Smooth muscle cell (in vitro differentiated cells): Measurements from ENCODE around the gene CDK5. TPM values are rescaled to one million over a fixed set of nuclear protein-coding genes. Genes with fewer than 3 reads are reported as not detected.

Experiments used
- DNase-seq: peaks from one replicate; lab custom pipeline; 2025; ENCODE audit not compliant: unreplicated experiment; lab: John Stamatoyannopoulos, UW
- H2AFZ ChIP-seq: fragments of 200-600 bp; sonication (generic); 2 replicates; pipeline ENCODE4 v1.6.0; 2016; ENCODE audit warnings: antibody characterized with exemption, low read depth, mild to moderate bottlenecking
- H3F3A ChIP-seq: fragments of 200-600 bp; sonication (generic); 2 replicates; pipeline ENCODE4 v1.6.0; 2017; ENCODE audit warnings: antibody characterized with exemption, low read depth
- H3K27ac ChIP-seq: fragments of 200-600 bp; sonication (generic); 2 replicates; pipeline ENCODE4 v1.5.1; 2016; ENCODE audit warnings: low read depth, mild to moderate bottlenecking
- H3K27me3 ChIP-seq: fragments of 200-600 bp; sonication (generic); 2 replicates; pipeline ENCODE4 v1.6.1; 2016; ENCODE audit warnings: low read depth, mild to moderate bottlenecking
- H3K36me3 ChIP-seq: fragments of 200-600 bp; sonication (generic); 2 replicates; pipeline ENCODE4 v1.5.1; 2016; ENCODE audit warnings: low read depth
- H3K4me1 ChIP-seq: fragments of 200-600 bp; sonication (generic); 2 replicates; pipeline ENCODE4 v1.5.1; 2016; ENCODE audit warnings: low read depth
- H3K4me2 ChIP-seq: fragments of 200-600 bp; sonication (generic); 2 replicates; pipeline ENCODE4 v1.6.0; 2016; ENCODE audit warnings: mild to moderate bottlenecking
- H3K4me3 ChIP-seq: fragments of 200-600 bp; sonication (generic); 2 replicates; pipeline ENCODE4 v1.5.1; 2016; ENCODE audit warnings: mild to moderate bottlenecking
- H3K79me2 ChIP-seq: fragments of 200-600 bp; sonication (generic); 2 replicates; pipeline ENCODE4 v1.6.0; 2016; ENCODE audit warnings: low read depth, mild to moderate bottlenecking
- H3K9ac ChIP-seq: fragments of 200-600 bp; sonication (generic); 2 replicates; pipeline ENCODE4 v1.6.0; 2016; ENCODE audit warnings: low read depth
- H3K9me3 ChIP-seq: fragments of 200-600 bp; sonication (generic); replicated peaks from 2 replicates; pipeline ENCODE4 v1.5.1; 2016; ENCODE audit warnings: low read depth
- H4K20me1 ChIP-seq: fragments of 200-600 bp; sonication (generic); 2 replicates; pipeline ENCODE4 v1.6.0; 2016; ENCODE audit warnings: low read depth
- CTCF ChIP-seq: fragments of 200-600 bp; sonication (generic); IDR thresholded peaks from 2 replicates; pipeline ENCODE4 v1.5.1; 2017; ENCODE audit warnings: borderline replicate concordance, mild to moderate bottlenecking, antibody characterized with exemption; ENCODE audit not compliant: insufficient read depth, poor library complexity, severe bottlenecking
- WGBS: methylation state at CpG from one replicate; pipeline ENCODE4 v1.1.7; 2016; ENCODE audit warnings: low lambda C conversion rate; 5-methylcytosine and 5-hydroxymethylcytosine counted together
- polyA plus RNA-seq: library from polyadenylated mRNA; unstranded; fragments of >200 nt; fragmentation: Nextera tagmentation; extraction: Ambion mirVana; gene quantifications from 2 replicates; pipeline ENCODE4 v1.2.1, GENCODE V29; 2016
- total RNA-seq: library from RNA; depleted of rRNA; stranded (reverse); fragments of >200 nt; gene quantifications from 2 replicates; pipeline ENCODE4 v1.2.3, GENCODE V29; 2014

Gene CDK5
- total and polyA plus RNA-seq, 2 experiments from 2014 or later = 22.1 to 36.4 TPM

- Histone ChIP-seq H3K27me3 (no peaks in the 10 kb centered on the region), H3K27ac (no peak overlapping the region), H3F3A (peaks cover 16% of the 10 kb centered on the region), H3K9ac (no peak overlapping the region), H3K4me2 (peak overlapping the region; percentile 97), H4K20me1 (peaks cover 21% of the 10 kb centered on the region), H3K4me1 (peaks cover 24% of the 10 kb centered on the region), H3K79me2 (peaks cover 33% of the 10 kb centered on the region), H3K9me3 (no peaks in the 10 kb centered on the region), H2AFZ (no peak overlapping the region), H3K4me3 (no peak overlapping the region), H3K36me3 (no peaks in the 10 kb centered on the region)
- 61% methylated on average over 13 of the region's 22 CpGs for WGBS
- no peak for DNase-seq
- no peak for TF ChIP-seq CTCF
These were observed 20.7 kb upstream of the CDK5 start for GRCh38 chr7:151078233-151079040.

DNA sequence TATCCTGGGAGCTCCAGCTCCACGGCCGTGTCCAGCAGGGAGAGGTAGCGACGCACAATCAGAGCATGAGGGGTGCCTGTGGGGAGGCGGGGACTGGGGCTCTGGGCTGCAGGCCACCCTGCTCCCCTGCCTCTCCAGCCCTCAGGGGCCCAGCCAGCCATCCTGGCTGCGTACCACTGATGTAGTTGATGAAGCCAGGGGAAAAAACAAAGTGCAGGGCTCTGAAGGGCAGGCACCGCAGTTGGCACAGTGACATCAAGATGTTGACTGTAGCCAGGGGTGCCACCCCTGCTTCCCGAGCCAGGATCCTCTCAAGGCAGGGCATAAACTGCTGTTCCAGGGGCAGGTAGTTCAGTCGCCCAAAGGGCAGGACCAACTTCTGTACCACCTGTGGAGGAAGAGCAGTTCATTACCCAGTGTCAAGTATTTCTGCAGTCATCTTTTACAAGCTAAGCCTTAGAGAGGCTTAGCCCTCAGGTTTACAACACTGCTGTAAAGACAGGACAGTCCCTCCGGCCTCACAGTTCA, 20.1 kb upstream of the CDK5 start:
- DNase-seq = no peak
- TF ChIP-seq CTCF = no peak
- H3F3A ChIP-seq = peaks cover 16% of the 10 kb centered on the region
- peaks cover 21% of the 10 kb centered on the region for H4K20me1 ChIP-seq
- H3K36me3 ChIP-seq = no peaks in the 10 kb centered on the region
- H3K4me1 ChIP-seq = peaks cover 23% of the 10 kb centered on the region
- no peak overlapping the region for H3K27ac ChIP-seq
- peaks cover 29% of the 10 kb centered on the region for H3K79me2 ChIP-seq
- H3K9ac ChIP-seq = no peak overlapping the region
- H3K4me2 ChIP-seq = no peak overlapping the region
- no peaks in the 10 kb centered on the region for H3K9me3 ChIP-seq
- H3K4me3 ChIP-seq = no peak overlapping the region
- no peak overlapping the region for H2AFZ ChIP-seq
- H3K27me3 ChIP-seq = no peaks in the 10 kb centered on the region
- WGBS = 87% methylated on average over 10 of the region's 10 CpGs

DNA sequence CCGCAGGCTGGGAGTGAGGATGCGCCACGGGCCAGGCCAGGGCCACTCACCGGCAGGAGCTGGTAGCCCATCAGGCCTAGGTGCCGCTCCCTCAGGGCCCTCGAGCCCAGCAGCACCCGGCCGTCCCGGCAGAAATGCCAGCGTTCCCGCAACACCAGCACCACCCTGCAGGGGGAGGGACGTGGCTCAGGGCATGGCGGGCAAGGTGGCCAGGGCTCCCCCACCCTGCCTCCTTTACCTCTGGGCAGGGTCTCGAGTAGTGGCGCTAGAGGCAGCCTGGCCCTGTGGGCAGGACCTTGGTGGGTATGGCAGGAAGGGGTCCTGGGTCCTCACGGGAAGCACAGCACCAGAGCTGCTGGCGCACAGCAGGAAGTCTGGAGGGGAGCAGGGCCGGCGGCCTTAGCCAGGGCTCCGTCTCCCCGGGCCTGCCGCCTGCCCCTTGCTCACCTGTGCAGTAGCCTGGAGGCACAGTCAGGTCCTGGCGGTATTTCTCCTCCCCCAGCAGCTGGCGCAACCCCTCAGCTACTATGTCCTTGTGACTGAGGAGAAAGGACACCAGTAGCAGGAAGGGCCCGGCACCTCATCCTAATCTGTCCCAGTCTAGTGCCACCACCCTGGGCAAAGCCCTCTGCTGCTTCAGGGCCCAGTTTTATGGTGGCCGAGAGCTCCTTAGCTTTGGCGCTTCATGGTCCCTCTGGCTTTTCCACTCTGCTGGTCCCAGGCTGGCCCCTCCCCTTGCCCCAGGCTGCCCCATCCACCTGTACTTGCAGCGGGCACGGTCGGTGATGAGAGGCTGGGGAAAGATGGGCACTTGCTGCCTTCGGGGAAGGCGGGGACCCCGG, 19.4 kb upstream of the CDK5 start:
- Histone ChIP-seq H3K36me3 (no peaks in the 10 kb centered on the region), H3F3A (peaks cover 16% of the 10 kb centered on the region), H4K20me1 (peaks cover 21% of the 10 kb centered on the region), H3K9ac (no peak overlapping the region), H3K27me3 (no peaks in the 10 kb centered on the region), H2AFZ (no peak overlapping the region), H3K79me2 (peaks cover 22% of the 10 kb centered on the region), H3K9me3 (no peaks in the 10 kb centered on the region), H3K4me3 (no peak overlapping the region), H3K27ac (no peak overlapping the region), H3K4me1 (peaks cover 16% of the 10 kb centered on the region), H3K4me2 (no peak overlapping the region)
- DNase-seq = no peak
- 86% methylated on average over 32 of the region's 33 CpGs for WGBS
- TF ChIP-seq CTCF = peak; percentile 37
